ENCODE data around the gene LSM12.
A peak's percentile ranks its signal among the peaks of the same experiment; 100 is the strongest.

The LSM12 gene

DNA sequence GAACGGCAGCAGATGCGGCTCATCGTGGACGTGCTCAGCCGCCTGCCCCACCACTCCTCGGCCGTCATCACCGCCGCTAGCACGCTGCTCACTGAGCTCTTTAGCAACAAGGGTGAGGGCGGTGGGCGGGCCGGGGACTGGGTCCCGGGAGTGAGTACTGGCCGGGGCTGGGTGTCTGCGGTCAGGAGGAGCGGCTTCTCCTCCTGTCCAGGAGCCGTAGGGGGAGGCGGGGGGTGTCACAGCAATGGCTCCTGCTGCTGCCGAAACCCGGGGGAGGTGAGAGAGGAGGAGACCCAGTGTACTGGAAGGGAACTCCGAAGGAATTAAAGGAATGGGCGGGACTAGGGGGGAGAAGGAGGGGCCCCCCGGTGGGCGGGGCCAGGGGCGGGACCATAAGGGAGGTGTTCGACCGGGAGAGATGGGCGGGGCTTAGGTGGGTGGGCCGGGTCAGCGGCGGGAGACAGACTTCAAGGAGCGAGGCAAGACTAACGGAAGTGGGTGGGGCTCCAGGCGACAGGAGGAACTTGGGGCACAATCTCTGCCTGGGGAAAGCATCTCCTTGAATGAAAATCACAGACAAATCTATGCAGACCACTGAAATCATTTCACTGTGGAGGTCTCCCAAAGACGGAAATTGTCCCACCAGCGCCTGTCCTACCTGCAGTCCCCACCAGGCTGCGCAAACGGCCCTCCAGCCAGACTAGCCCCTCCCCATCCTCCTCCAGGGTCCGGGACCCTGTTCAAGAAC, 59.7 kb downstream of the LSM12 start:
- H3K4me3 ChIP-seq (ENCODE audit: low read depth, low read length, poor library complexity, severe bottlenecking), result peak overlapping the region; percentile 61

DNA sequence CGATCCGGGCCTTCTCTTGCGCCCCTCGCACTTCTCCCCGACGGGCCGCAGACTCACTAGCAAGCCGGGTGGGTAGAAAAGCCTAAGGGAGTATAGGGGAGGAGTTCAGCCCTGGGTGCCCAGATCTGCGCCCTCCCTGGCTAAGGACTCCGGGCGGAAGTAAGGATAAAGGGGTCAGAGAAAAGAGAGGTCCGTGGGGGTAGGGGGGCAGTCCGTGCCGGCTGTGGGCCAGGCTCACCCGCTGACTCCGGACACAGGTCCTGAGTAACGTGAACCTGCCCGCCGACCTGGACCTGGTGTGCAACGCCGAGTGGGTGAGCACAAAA, 60.2 kb downstream of the LSM12 start:
- H3K4me2 ChIP-seq (ENCODE audit: low read length), result peak overlapping the region; percentile 66
- no peak for TF ChIP-seq EZH2 (IDR thresholded peaks at IDR 0.05; ENCODE audit: borderline replicate concordance, low read length)
- TF ChIP-seq, protein P1, sequence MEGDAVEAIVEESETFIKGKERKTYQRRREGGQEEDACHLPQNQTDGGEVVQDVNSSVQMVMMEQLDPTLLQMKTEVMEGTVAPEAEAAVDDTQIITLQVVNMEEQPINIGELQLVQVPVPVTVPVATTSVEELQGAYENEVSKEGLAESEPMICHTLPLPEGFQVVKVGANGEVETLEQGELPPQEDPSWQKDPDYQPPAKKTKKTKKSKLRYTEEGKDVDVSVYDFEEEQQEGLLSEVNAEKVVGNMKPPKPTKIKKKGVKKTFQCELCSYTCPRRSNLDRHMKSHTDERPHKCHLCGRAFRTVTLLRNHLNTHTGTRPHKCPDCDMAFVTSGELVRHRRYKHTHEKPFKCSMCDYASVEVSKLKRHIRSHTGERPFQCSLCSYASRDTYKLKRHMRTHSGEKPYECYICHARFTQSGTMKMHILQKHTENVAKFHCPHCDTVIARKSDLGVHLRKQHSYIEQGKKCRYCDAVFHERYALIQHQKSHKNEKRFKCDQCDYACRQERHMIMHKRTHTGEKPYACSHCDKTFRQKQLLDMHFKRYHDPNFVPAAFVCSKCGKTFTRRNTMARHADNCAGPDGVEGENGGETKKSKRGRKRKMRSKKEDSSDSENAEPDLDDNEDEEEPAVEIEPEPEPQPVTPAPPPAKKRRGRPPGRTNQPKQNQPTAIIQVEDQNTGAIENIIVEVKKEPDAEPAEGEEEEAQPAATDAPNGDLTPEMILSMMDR (IDR thresholded peaks at IDR 0.05; ENCODE audit: low read length), result no peak
- peaks cover 5% of the 10 kb centered on the region; the same call in 1 of the 2 replicates for H3K27me3 ChIP-seq (ENCODE audit: insufficient read depth, low read length)
- no peak overlapping the region for H2AFZ ChIP-seq (ENCODE audit: low read length)
- H3F3A ChIP-seq (ENCODE audit: insufficient read depth, low read length), result no peaks in the 10 kb centered on the region
- H3K9me3 ChIP-seq (ENCODE audit: low read length), result no peaks in the 10 kb centered on the region
- H3K9ac ChIP-seq (ENCODE audit: low read length), result peak overlapping the region; percentile 25; the same call in 1 of the 2 replicates
- H3K9me2 ChIP-seq (ENCODE audit: low read depth, low read length), result no peaks in the 10 kb centered on the region
- H3K4me1 ChIP-seq (ENCODE audit: insufficient read depth, low read length, severe bottlenecking), result peaks cover 21% of the 10 kb centered on the region
- no peaks in the 10 kb centered on the region for H4K20me1 ChIP-seq (ENCODE audit: insufficient read depth, low read length)
- H3K27ac ChIP-seq (ENCODE audit: low read depth, low read length, poor library complexity, severe bottlenecking), result no peak overlapping the region
- H3K79me2 ChIP-seq (ENCODE audit: insufficient read depth, low read length), result no peaks in the 10 kb centered on the region
- no peaks in the 10 kb centered on the region for H3K36me3 ChIP-seq (ENCODE audit: insufficient read depth, low read length)
- H3K4me3 ChIP-seq (ENCODE audit: low read depth, low read length, poor library complexity, severe bottlenecking), result peak overlapping the region; percentile 61

More for the DNA sequence above, 59.7 kb downstream of the LSM12 start:
- no peaks in the 10 kb centered on the region for H3F3A ChIP-seq (ENCODE audit: insufficient read depth, low read length)
- peaks cover 5% of the 10 kb centered on the region; the same call in 1 of the 2 replicates for H3K27me3 ChIP-seq (ENCODE audit: insufficient read depth, low read length)
- H3K79me2 ChIP-seq (ENCODE audit: insufficient read depth, low read length), result no peaks in the 10 kb centered on the region
- H3K4me1 ChIP-seq (ENCODE audit: insufficient read depth, low read length, severe bottlenecking), result peaks cover 21% of the 10 kb centered on the region
- no peak overlapping the region for H3K27ac ChIP-seq (ENCODE audit: low read depth, low read length, poor library complexity, severe bottlenecking)
- H3K9me2 ChIP-seq (ENCODE audit: low read depth, low read length), result no peaks in the 10 kb centered on the region
- no peaks in the 10 kb centered on the region for H3K36me3 ChIP-seq (ENCODE audit: insufficient read depth, low read length)
- H2AFZ ChIP-seq (ENCODE audit: low read length), result no peak overlapping the region
- H4K20me1 ChIP-seq (ENCODE audit: insufficient read depth, low read length), result no peaks in the 10 kb centered on the region
- H3K4me2 ChIP-seq (ENCODE audit: low read length), result peak overlapping the region; percentile 66
- no peaks in the 10 kb centered on the region for H3K9me3 ChIP-seq (ENCODE audit: low read length)
- no peak for TF ChIP-seq EZH2 (IDR thresholded peaks at IDR 0.05; ENCODE audit: borderline replicate concordance, low read length)
- TF ChIP-seq, protein P1 (IDR thresholded peaks at IDR 0.05; ENCODE audit: low read length), result peak; percentile 55; the same call in 1 of the 2 replicates
- H3K9ac ChIP-seq (ENCODE audit: low read length), result peak overlapping the region; percentile 48

DNA sequence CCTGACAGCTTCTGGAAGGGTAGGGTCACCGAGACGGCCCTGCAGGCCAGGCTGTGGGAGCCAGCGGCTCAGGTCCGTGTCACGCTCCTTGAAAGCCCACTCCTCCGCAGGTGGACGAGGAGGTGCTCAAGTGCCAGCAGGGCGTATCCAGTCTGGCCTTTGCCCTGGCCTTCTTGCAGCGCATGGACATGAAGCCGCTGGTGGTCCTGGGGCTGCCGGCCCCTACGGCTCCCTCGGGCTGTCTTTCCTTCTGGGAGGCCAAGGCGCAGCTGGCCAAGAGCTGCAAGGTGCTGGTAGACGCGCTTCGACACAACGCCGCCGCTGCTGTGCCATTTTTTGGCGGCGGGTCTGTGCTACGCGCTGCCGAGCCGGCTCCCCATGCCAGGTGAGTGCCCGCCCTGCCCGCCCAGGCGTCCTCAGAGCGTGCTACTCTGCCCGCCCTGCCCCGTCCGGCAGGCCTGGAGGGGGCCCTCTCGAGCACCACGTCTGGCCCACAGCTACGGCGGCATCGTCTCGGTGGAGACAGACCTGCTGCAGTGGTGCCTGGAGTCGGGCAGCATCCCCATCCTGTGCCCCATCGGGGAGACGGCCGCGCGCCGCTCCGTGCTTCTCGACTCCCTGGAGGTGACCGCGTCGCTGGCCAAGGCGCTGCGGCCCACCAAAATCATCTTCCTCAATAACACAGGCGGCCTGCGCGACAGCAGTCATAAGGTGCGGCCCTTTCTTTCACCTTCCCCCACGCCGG, 60.8 kb downstream of the LSM12 start:
- H3F3A ChIP-seq (ENCODE audit: insufficient read depth, low read length), result no peaks in the 10 kb centered on the region
- no peak overlapping the region for H3K9ac ChIP-seq (ENCODE audit: low read length)
- no peaks in the 10 kb centered on the region for H3K9me2 ChIP-seq (ENCODE audit: low read depth, low read length)
- H3K27ac ChIP-seq (ENCODE audit: low read depth, low read length, poor library complexity, severe bottlenecking), result no peak overlapping the region
- H3K36me3 ChIP-seq (ENCODE audit: insufficient read depth, low read length), result no peaks in the 10 kb centered on the region
- H3K79me2 ChIP-seq (ENCODE audit: insufficient read depth, low read length), result no peaks in the 10 kb centered on the region
- no peaks in the 10 kb centered on the region for H4K20me1 ChIP-seq (ENCODE audit: insufficient read depth, low read length)
- H3K4me2 ChIP-seq (ENCODE audit: low read length), result peak overlapping the region; percentile 66
- H3K27me3 ChIP-seq (ENCODE audit: insufficient read depth, low read length), result peaks cover 5% of the 10 kb centered on the region; the same call in 1 of the 2 replicates
- H3K4me3 ChIP-seq (ENCODE audit: low read depth, low read length, poor library complexity, severe bottlenecking), result peak overlapping the region; percentile 61
- TF ChIP-seq, protein P1 (IDR thresholded peaks at IDR 0.05; ENCODE audit: low read length), result no peak
- peaks cover 21% of the 10 kb centered on the region for H3K4me1 ChIP-seq (ENCODE audit: insufficient read depth, low read length, severe bottlenecking)
- H2AFZ ChIP-seq (ENCODE audit: low read length), result no peak overlapping the region
- no peaks in the 10 kb centered on the region for H3K9me3 ChIP-seq (ENCODE audit: low read length)

Data from OCI-LY1 (cell line).